ENCODE measurements around the gene RASL10A.
A peak's percentile ranks its signal among the peaks of the same experiment; 100 is the strongest.

RASL10A gene

GRCh38 chr22:29323641-29324040, 8.1 kb upstream of the RASL10A start:
- DNase-seq, result no peak

DNA sequence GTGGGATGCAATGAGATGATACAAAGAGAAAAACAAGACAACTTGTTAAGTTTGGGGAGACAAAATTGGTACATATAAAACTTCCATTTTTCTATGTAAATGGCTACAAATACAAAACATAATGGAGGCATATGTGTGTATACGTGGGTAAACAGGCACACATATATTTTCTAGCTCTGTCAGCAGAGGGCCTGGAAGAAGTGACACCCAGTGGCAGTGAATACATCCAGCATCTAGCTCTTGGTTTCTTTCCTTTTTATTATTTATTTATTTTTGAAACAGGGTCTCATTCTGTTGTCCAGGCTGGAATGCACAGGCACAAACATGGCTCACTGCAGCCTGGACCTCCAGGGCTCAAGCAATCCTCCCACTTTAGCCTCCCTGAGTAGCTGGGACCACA, 5.0 kb upstream of the RASL10A start:
- DNase-seq, result no peak

DNA sequence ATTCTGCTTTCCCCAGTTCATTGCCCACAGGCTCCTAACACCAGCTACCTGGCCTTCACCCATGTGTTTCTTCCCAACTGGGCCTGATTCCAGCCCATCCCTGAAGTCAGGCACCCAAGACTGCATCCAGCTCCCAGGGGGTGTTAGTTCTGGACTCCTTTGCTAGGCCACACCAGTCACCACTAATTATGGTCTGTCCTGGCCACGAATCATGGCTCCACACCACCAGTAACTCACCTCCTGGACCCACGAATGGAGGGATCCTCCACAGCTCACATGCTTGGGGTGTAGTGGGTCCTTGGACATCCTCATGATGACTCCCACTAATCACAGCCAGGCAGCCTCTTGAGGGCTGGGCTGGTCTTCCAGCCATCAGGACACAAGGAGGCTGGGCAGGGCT, 3.6 kb upstream of the RASL10A start:
- no peak for DNase-seq

- no peak for DNase-seq
Observed at GRCh38 chr22:29317827-29318454, 2.4 kb upstream of the RASL10A start.

DNA sequence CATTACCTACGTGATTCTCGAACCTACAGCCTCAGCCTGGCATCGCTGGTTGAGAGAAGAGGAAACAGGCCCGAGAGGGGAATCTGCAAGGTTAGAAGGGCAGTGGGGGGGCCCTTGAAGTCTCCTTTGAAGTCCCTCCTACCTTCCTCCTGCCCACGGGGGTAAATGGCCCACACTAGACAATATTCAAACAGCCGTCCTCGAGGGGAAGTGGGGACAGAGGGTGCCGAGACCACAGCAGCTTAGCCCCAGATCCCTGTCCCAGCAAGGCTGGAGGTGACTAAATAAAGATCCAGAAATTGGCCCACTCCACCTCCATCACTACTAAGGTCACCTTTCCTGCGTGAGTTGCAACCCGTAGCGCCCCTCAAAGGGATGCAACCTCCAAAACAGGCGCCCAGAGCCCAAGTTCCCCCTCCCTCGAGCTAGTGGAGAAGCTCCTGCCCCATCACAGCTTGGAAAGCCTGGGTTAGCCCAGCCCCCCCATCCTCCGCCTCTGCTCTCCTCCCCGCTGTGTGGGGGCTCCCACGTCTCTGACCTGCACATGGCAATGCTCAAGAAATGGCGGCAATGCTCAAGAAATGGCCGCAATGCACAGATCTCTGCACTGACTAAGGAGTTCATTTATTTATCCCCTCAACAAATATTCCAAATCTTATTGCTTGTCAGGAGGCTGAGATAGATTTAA, 788 bp upstream of the RASL10A start:
- DNase-seq, result no peak

DNA sequence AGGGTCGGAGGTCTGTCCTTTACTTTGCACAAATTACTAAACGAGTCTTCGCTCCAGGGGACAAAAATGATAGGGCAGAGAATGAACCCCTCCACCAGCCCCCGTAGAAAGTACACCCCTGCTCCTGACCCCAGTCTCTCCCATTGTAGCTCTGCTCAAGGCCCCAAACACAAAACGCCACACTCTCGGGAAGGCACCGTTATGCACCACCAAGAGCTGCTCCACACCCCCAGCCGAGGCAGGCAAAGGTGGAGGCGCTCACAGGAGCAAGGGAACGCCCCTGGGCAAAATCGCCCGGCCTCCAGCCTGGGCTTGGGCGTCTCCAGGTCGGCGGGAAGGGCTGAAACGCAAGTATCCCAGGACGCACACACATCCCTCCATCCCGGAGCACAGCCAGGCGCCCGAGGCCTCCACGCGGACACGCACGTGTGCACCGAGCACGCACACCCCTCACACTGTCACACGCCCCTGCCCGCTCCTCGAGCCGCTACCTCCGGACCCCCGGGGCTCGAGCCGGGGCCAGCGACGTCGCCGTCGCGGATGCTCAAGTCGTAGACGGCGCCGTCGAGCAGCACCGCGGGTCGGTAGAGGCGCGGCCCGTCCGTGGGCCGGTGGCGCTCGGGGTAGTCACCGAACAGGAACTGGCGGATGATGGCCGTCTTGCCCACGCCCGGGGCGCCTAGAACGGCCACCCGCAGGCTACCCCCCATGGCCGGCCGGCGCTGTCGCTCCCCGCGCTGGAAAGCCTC, 786 bp downstream of the RASL10A start:
- DNase-seq, result no peak

- DNase-seq, result no peak
Observed at GRCh38 chr22:29313576-29314466, 1.7 kb downstream of the RASL10A start.

DNA sequence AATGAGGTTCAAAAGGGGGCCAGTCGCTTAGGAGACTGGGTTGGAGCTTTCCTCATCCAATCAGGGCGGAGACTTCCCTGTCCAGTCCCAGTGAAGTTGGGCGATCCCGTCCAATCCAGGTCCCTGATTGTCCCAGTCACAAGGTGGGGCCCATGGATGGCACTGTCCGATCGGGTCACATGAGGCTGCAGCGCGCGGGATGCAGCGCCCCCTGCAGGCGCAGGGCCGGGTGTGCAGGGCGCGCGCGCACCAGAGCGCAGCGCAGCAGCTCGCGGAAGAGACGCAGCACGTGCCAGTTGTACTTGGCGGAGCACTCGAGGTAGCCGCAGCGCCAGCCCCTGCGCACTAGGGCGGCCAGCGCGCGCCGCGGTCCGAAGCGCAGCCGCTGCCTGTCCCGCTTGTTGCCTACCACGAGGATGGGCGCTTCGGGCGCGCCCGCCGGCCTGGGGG, 2.3 kb downstream of the RASL10A start:
- DNase-seq, result peak in 14 of 56 donors; percentile 20 to 57 (median 40)

DNA sequence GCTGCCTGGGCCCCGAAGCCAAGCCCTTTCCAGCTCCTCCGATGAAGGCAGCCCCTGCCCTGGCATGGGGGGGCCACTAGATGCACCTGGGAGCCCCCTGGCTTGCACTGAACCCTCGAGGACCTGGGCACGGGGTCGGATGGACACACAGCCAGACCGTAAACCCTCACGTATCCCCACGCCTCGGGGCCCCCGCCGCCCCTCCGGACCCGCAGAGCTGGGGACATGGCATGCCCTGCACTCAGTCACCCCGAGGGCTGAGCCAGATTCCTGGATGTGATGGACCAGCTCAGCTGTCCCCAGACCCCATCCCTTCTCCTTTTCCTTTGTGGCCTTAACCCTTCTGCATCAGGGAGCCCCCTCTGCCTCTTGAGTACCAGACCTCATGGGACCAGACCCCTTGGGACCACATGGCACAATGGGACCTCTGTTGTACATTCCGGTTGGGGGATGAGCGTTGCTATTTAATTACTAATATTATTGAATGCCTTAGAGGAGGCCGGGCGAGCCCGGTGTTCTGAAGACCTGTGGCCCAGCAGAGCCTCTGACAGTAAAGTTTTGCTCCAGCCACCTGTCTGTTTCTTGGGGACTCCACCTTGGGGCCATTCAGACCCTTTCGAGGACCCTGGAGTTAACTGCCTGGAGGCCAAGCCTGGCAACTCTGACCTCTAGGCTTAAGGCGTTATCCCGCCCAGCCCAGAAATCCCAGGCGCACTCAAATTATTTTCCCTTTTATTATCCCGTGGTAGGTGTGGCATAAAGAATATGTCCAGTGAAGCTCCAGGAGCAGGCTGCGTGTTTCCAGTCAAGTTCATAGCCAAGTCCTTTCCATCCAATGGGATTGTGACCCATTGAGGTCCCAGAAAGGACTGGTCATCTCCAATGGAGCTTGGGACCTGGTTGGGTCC, 3.0 kb downstream of the RASL10A start:
- DNase-seq, result no peak

DNA sequence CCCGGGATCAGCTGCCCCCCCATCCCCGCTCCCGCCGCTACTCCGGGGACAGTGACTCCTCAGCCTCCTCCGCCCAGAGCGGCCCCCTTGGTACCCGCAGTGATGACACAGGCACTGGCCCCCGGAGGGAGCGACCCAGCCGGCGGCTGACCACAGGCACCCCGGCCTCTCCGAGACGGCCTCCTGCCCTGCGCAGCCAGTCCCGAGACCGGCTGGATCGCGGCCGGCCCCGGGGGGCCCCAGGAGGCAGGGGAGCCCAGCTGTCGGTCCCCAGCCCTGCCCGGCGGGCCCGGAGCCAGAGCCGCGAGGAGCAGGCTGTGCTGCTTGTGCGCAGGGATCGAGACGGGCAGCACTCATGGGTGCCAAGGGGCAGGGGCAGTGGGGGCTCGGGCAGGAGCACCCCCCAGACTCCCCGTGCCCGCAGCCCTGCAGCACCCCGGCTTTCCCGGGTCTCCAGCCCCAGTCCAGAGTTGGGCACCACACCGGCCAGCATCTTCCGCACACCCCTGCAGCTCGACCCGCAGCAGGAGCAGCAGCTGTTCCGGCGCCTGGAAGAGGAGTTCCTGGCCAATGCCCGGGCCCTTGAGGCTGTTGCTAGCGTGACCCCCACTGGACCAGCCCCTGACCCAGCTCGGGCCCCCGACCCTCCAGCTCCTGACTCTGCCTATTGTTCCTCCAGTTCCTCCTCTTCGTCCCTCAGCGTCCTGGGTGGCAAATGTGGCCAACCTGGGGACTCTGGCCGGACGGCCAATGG, 3.9 kb downstream of the RASL10A start:
- peak in 2 of 56 donors; percentile 49 to 64 for DNase-seq

DNA sequence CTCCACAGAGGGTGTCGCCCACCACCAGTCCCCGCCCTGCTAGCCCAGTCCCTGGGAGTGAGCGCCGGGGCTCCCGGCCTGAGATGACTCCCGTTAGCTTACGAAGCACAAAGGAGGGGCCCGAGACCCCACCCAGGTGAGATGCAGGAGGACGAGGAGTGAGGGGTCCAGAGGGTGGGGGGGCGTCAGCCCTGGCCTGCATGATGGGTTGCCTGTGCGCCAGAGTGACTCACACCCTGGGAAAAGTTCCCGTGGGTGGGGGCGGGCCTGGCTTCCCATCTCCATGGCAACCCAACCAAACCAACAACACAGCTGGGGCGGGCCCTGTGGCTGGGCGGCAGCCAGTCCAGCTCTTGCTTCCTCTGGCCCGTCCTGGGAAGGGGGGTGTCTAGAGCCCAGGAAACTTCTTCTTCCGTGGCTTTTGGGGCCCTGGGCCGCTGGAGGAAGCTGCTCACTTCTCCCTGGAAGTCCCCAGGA, 4.6 kb downstream of the RASL10A start:
- peak; percentile 46 to 97 (median 86) for DNase-seq

DNA sequence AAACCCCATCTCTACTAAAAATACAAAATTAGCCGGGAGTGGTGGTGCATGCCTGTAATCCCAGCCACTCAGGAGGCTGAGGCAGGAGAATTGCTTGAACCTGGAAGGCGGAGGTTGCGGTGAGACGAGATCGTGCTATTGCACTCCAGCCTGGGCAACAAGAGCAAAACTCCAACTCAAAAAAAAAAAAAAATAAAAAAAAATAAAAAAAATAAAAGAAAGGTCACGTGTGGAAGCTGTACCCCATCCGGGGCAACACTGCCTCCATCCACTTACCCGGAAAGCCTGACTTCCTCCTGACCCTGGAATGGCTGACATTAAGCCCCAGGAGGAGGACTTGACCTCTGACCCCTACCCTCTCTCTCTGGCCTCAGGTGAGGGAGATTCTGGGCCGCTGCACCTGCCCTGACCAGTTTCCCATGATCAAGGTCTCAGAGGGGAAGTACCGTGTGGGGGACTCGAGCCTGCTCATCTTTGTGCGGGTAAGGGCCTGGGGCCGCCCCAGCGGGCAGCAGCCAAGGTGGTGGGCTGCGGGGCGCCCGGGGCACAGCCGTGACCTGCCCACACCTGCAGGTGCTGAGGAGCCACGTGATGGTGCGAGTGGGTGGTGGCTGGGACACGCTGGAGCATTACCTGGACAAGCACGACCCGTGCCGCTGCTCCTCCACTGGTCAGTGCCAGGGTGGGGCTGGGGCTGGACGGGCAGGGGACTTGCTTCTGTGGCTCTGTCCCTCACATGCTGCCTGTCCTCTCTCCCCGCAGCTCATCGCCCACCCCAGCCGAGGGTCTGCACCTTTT, 5.2 kb downstream of the RASL10A start:
- no peak for DNase-seq

GRCh38 chr22:29309332-29310064, 6.0 kb downstream of the RASL10A start:
- no peak for DNase-seq

GRCh38 chr22:29308791-29309262, 6.7 kb downstream of the RASL10A start:
- no peak for DNase-seq

DNA sequence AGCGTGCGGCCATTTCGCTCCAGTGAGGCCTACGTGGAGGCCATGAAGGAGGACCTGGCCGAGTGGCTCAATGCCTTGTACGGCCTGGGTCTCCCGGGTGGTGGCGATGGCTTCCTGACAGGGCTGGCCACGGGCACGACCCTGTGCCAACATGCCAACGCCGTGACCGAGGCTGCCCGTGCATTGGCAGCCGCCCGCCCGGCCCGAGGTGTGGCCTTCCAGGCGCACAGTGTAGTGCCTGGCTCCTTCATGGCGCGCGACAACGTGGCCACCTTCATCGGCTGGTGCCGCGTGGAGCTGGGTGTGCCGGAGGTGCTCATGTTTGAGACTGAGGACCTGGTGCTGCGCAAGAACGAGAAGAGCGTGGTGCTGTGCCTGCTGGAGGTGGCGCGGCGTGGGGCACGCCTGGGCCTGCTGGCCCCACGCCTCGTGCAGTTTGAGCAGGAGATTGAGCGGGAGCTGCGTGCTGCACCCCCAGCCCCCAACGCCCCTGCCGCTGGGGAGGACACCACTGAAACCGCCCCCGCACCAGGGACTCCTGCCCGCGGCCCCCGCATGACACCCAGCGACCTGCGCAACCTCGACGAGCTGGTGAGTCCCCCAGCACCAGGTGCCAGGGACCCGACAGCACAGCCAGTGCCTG, 7.2 kb downstream of the RASL10A start:
- DNase-seq, result no peak

GRCh38 chr22:29307596-29308147, 7.8 kb downstream of the RASL10A start:
- no peak for DNase-seq

Data from nucleus accumbens (tissue), 56 donors.